KBM-7 (cell line): ENCODE measurements around the gene MKX.
A peak's percentile ranks its signal among the peaks of the same experiment; 100 is the strongest.

Experiments used
- DNase-seq: peaks from one replicate; pipeline ENCODE4 v3.0.0-alpha.2; 2015
- in situ Hi-C: fragments of 300-500 bp; cut with MboI; formaldehyde crosslinking; loops from 2 replicates; pipeline ENCODE4 v1.14.3; 2020; ENCODE audit warnings: low sequenced_read_pairs, low pct_unique_long_range_greater_than_20kb, mixed read lengths

The MKX gene

DNA sequence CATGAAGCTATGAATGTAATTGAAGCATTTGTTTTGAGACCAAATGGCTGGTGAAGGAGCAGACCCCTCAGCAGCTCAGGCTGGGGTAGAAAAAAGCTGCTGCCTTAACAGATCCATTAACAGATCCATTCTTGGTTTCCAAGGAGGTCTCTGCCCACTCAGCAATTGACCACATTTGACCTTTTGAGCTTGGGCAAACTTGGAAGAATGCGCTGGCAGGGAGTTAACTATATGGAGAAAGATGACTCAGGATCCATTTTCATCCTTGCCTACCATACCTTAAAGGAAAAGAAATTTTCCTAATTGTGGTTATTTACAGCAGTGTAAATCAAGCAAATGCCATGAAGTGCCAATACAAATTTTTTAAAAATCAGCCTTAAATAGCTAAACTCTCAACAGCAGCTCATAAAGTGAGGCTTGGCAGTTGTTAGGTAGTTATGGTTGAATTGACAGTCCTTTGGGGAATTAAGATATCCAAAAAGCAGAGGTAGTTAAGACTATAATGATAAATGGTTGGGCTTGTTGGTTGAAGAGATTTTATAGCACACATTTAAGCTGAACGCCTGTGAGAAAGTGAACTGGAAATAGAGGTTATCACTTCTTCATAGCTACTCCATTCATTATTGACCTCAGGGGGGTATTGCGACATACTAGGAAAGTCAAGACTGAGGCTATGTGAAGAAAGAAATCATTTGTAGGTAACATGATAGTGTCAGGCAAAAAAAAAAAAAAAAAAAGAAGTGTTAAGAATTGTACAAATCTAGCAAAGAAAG lies 83.9 kb downstream of the MKX start:
- DNase-seq: no peak
- in situ Hi-C loops: no loop called here

DNA sequence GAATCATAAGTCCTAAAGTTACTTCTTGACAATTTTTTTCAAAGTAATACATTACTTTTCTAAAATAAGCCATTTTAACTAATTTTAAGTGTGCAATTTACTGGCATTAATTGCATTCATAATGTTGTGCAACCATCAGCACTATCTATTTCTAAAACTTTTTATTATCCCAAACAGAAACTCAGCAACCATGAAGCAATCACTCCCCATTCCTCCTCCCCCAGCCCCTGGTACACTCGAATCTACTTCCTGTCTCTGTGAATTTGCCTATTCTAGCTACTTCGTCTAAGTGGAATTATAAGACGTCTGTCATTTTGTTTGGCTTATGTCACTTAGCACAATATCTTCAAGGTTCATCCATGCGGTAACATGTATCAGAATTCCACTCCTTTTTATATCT lies 84.9 kb downstream of the MKX start:
- peak; percentile 11 for DNase-seq
- in situ Hi-C loops: no loop called here

DNA sequence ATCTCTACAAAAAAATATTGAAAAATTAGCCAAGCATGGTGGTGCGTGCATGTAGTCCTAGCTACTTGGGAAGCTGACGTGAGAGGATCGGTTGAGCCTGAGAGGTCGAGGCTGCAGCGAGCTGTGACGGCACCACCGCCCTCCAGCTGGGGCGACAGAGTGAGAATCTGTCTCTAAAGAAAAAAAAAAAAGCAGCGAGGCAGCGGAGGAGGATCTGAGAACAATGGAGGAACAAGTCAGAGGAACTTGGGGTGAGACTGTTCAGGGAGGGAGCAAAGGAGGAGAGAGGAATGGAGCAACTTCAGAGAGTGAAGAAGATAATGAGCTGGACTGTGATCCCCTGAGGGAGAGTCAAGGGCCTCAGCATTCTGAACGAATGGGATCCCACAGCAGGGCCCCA lies 85.4 kb downstream of the MKX start:
- in situ Hi-C loops: no loop called here

DNA sequence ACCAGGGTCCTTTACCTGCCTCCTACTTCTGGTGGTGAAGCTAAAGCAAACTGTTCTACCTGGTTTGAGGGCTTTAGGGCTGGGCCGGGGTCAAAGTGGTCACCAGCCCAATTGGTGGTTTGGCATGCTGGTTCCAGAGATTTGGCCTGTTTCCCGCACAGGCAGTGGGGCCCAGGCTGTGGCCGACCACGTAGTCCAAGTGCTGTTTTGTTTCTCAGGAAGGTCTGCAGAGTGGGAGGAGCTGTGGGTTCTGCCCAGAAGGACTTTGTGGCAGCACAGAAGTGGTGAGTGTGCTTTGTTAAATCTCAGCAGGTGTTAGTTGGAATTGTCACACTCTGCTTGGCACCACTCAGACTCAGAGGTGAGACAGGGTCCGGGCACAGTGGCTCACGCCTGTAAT lies 85.8 kb downstream of the MKX start:
- in situ Hi-C loops: no loop called here
- DNase-seq: no peak

More for the DNA sequence above, 85.4 kb downstream of the MKX start:
- DNase-seq: no peak

DNA sequence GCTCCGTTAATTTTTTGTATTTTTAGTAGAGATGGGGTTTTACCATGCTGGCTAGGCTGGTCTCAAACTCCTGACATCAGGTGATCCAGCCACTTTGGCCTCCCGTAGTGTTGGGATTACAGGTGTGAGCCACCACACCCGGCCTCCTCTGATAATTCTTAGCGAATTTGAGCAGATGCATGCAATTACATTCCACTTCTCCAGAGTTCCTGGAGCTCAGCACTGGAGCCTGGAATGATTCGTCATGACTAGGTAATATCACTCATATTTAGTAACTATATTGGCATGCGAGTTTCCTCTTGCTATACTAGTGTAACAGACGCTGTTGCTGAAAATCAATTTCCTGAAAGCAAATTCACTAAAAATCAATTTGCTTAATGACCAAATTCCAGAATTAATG lies 86.8 kb downstream of the MKX start:
- DNase-seq: no peak
- in situ Hi-C loops: no loop called here

- DNase-seq: no peak
- in situ Hi-C loops: no loop called here
Observed at GRCh38 chr10:27655296-27655695, 90.3 kb downstream of the MKX start.

GRCh38 chr10:27654284-27654683 lies 91.3 kb downstream of the MKX start:
- DNase-seq: no peak
- in situ Hi-C loops: no loop called here

- in situ Hi-C loops: no loop called here
- no peak for DNase-seq
Observed at GRCh38 chr10:27646604-27647175, 98.9 kb downstream of the MKX start.

DNA sequence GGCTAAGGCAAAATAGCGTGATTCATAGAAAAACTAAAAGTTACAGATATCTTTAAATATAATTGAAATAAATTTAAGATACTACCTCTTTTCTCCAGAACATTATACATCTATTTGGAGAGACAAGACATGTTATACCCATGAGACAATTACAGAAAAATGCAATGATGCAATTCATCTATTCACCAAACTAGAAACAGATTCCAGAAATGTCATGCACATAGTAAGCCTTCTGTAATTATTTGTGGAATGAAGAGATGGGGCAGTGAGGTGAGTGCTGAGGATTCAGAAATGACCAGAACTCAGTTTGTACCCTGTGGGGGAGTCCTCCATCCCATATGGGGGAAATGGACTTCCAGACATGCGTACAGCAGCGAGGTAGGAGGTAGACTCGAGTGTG lies 99.4 kb downstream of the MKX start:
- no peak for DNase-seq

GRCh38 chr10:27644307-27644939 lies 101.2 kb downstream of the MKX start:
- in situ Hi-C loops: no loop called here
- no peak for DNase-seq

More for the DNA sequence above, 99.4 kb downstream of the MKX start:
- in situ Hi-C loops: no loop called here

GRCh38 chr10:27643301-27643700 lies 102.3 kb downstream of the MKX start:
- in situ Hi-C loops: no loop called here
- DNase-seq: no peak

GRCh38 chr10:27642023-27642589 lies 103.5 kb downstream of the MKX start:
- in situ Hi-C loops: no loop called here
- no peak for DNase-seq

DNA sequence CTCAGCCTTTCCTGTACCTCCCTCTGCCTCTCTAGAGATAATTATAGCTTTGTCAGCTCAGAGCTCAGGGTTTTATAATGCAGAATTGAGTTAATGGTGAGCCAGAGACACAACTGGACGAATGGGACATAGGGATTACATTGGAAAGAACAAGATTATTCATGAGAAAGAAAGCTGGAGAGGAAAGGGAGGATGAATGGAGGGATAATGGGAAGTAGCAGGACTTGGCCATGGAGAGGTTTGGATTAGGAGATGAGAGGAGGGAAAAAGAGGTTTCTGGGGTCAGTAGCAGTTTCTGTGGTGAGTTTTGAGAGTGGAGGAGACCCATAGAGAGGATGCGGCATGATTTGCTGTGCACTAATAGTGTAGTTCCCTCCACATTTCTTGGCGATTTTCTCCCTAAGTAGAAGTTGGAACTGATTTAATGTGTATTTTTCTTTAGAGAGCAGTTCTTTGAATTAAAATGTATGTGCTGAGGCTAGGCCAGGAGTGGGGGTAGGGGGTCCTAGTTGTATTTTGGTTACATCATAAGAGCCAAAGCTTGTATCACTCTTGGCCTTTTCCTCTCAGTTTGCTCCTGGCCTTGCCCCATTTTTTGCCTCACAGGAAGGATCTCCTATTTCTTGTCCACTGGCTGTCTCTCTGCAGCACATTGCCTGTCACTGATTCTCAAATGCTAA lies 107.4 kb downstream of the MKX start:
- in situ Hi-C loops: no loop called here
- no peak for DNase-seq

DNA sequence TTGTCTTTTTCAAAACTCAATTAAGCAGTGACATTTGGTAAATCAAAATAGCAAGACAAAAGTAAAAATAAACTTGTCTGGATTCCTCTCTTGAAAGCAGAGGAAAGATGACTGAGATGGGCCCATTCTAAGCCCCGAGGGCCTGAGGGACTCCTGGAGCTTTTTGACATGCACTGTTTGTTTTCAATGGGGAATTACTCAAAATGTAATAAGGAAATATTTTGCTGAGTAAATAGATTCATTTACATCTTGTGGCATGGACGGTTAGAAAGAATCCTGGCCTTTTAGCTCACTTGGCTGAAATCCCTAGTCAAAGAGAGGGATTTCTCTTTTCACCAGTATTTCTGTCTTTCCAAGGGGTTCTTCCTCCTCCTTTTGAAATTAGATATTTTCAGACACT lies 108.0 kb downstream of the MKX start:
- in situ Hi-C loops: no loop called here
- no peak for DNase-seq

GRCh38 chr10:27636816-27637215 lies 108.8 kb downstream of the MKX start:
- in situ Hi-C loops: no loop called here
- DNase-seq: no peak

DNA sequence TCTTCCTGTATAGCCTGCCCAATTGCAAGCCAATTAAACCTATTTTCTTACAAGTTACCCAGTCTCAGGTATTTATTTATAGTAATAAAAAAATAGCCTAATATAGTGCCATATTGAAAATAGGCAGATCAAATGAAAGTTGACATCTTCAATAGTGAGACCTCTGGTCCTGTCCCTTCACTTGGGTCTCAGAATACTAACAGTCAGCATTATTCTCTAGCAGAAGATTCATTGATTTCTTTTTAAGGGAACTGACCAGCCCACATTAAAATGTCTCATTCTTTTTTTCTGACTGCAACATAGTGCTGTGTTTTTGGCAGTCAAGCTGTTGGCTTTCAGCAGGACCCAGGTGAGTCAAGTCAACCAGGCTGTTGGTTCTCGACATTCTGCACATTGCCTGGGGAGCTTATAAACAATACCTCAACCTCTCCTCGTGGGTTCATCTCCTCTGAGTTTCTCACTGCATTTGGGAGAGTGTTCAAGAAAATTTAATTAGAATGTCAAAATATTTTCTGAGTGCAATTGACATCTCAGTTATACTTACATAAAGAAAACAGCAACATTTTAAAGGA lies 109.8 kb downstream of the MKX start:
- no peak for DNase-seq
- in situ Hi-C loops: no loop called here

GRCh38 chr10:27635290-27635689 lies 110.3 kb downstream of the MKX start:
- in situ Hi-C loops: no loop called here

DNA sequence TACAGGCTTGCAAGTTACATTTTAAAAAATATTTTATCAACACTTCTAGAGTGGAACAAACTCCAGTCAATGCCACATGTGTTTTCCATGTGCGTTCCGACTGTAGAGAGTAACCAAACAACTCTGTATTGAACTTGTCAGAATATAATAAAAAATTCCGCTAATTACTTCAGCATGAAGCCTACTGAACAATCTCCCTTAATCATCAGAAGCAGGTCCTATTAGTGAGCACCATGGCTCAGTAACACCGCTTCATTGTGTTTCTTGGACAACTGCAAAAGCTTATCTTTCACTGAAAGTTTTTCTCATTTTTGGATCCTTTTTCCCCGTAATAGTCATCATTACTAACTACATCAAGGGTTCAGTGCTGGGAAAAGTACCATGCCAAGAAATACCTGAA lies 117.0 kb downstream of the MKX start:
- no peak for DNase-seq
- in situ Hi-C loops: no loop called here

More at GRCh38 chr10:27635290-27635689, 110.3 kb downstream of the MKX start:
- no peak for DNase-seq

DNA sequence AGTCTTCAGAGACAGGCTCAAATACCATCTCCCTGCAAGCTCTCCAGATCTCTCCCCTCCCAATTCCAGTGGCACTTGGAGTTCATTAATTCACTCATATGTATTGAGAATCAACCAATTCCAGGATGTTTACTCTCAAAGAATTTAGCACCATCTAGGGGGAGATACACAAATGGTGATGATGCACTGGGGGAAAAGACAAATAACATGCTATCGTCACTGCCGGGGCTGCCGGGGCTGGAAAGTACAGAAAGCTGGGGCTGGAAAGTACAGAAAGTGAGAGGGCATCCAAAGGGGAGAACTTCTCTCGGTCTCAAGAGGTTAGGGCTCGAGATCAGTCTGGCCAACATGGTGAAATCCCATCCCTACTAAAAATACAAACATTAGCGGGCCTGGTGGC lies 118.7 kb downstream of the MKX start:
- DNase-seq: no peak
- in situ Hi-C loops: no loop called here
